HepG2 (cell line): Measurements from ENCODE around the gene RHO. TPM values are rescaled to one million over a fixed set of nuclear protein-coding genes. Genes with fewer than 3 reads are reported as not detected.

Experiments
- ATAC-seq: fragments of 200-7000 bp; cut with Tn5 transposase; 3 replicates; pipeline ENCODE4 v1.9.1; 2020; ENCODE audit warnings: mild to moderate bottlenecking, moderate library complexity
- BruUV-seq: library from RNA; stranded (reverse); fragments of 400-500 nt; replicated peaks from 2 replicates; lab custom pipeline; 2021; lab: Mats Ljungman, UMichigan
- CTCF ChIA-PET: fragments of 300-600 bp; formaldehyde crosslinking; extraction: SDS; loops from one replicate; lab custom pipeline; 2021; ENCODE audit warnings: low total read pairs, inconsistent platforms, low intra/inter-chr PET ratio; lab: Yijun Ruan, JAX
- POLR2A ChIA-PET: fragments of 350-600 bp; sonication (Branson Sonifier 250); formaldehyde crosslinking; loops from one replicate; lab custom pipeline; 2020; ENCODE audit warnings: antibody characterized with exemption, inconsistent platforms; lab: Yijun Ruan, JAX
- DNase-seq: peaks from one replicate; pipeline ENCODE4 v3.0.0-alpha.2; 2015; ENCODE audit warnings: low spot score
- FAIRE-seq: peaks from 3 replicates; lab custom pipeline; 2011; peaks lifted over from hg19 to GRCh38; lab: Jason Lieb, UNC
- H2AFZ ChIP-seq: one replicate; pipeline ENCODE4 v1.6.1; 2011; ENCODE audit warnings: low read length, inconsistent platforms
- H3K27ac ChIP-seq: fragments of 300-600 bp; 3 replicates; pipeline ENCODE4 v1.8.0; 2011; ENCODE audit warnings: mixed run types, mild to moderate bottlenecking, mixed read lengths, low read length, inconsistent platforms; ENCODE audit not compliant: insufficient read depth; ENCODE audit errors: extremely low read length
- H3K27me3 ChIP-seq, 2 experiments: fragments of 200-600 bp in 1 of 2; 2 replicates in 1 of 2; 3 replicates in 1 of 2; pipeline versions ENCODE4 v1.6.0 to v1.8.0; 2011; ENCODE audit warnings: low read length in 2 of 2, mild to moderate bottlenecking in 2 of 2, moderate library complexity in 2 of 2, inconsistent platforms in 1 of 2; ENCODE audit not compliant: insufficient read depth in 2 of 2, control insufficient read depth in 1 of 2
- H3K36me3 ChIP-seq, 2 experiments: fragments of 200-600 bp in 1 of 2; replicated peaks in 1 of 2; 2 replicates in 1 of 2; 3 replicates in 1 of 2; pipeline versions ENCODE4 v1.5.1 to v1.8.0; 2011; ENCODE audit warnings: low read length in 2 of 2, inconsistent platforms in 1 of 2; ENCODE audit not compliant: insufficient read depth in 2 of 2, control insufficient read depth in 1 of 2
- H3K4me1 ChIP-seq: 2 replicates; pipeline ENCODE4 v1.5.1; 2012; ENCODE audit warnings: low read length, inconsistent platforms; ENCODE audit not compliant: insufficient read depth
- H3K4me2 ChIP-seq: 2 replicates; pipeline ENCODE4 v1.6.0; 2011; ENCODE audit warnings: low read depth, low read length, inconsistent platforms
- H3K4me3 ChIP-seq, 3 experiments: fragments of 200-600 bp in 1 of 3; sonication (generic), shearing (Covaris generic) in 1 of 3; replicated peaks in 1 of 3; 2 replicates each; pipeline ENCODE4 v1.5.1; 2011 to 2016; ENCODE audit warnings: low read length in 3 of 3, inconsistent platforms in 2 of 3, low read depth in 2 of 3, mild to moderate bottlenecking in 2 of 3, control low read depth in 1 of 3, mixed read lengths in 1 of 3; ENCODE audit not compliant: insufficient read depth in 1 of 3
- H3K79me2 ChIP-seq: one replicate; pipeline ENCODE4 v1.6.1; 2011; ENCODE audit warnings: low read length, inconsistent platforms; ENCODE audit not compliant: insufficient read depth
- H3K9ac ChIP-seq: 2 replicates; pipeline ENCODE4 v1.6.0; 2011; ENCODE audit warnings: mild to moderate bottlenecking, low read depth, low read length, inconsistent platforms; ENCODE audit not compliant: insufficient read depth
- H3K9me3 ChIP-seq: 2 replicates; pipeline ENCODE4 v1.5.1; 2012; ENCODE audit warnings: mild to moderate bottlenecking, low read length
- H4K20me1 ChIP-seq: 2 replicates; pipeline ENCODE4 v1.6.0; 2011; ENCODE audit warnings: inconsistent platforms, mild to moderate bottlenecking, low read length, moderate library complexity; ENCODE audit not compliant: insufficient read depth
- ELK4 ChIP-seq: sonication (generic); formaldehyde crosslinking; IDR thresholded peaks from 2 replicates; pipeline ENCODE4 v1.9.0; 2021; ENCODE audit warnings: missing genetic modification reagents, borderline replicate concordance
- SMYD3 ChIP-seq: sonication (generic); formaldehyde crosslinking; IDR thresholded peaks from 2 replicates; pipeline ENCODE4 v1.8.1; 2023; ENCODE audit warnings: mild to moderate bottlenecking, missing genetic modification reagents
- ZNF687 ChIP-seq: sonication (generic); formaldehyde crosslinking; IDR thresholded peaks from 2 replicates; pipeline ENCODE4 v1.5.1; 2020; ENCODE audit warnings: mild to moderate bottlenecking, missing genetic modification reagents, moderate library complexity
- WGBS: methylation state at CpG from one replicate; pipeline ENCODE4 v1.1.6; 2017; ENCODE audit warnings: low lambda C conversion rate; 5-methylcytosine and 5-hydroxymethylcytosine counted together
- in situ Hi-C: cut with HindIII; loops from 2 replicates; pipeline ENCODE4 v1.10.0; 2017; ENCODE audit warnings: low pct_unique_long_range_greater_than_20kb; ENCODE audit not compliant: extremely low pct_ligation_motif_present
- intact Hi-C: fragments of 100-400 bp; cut with micrococcal nuclease; formaldehyde crosslinking; loops from one replicate; pipeline ENCODE4 v1.10.0; 2022; ENCODE audit not compliant: unreplicated experiment
- polyA plus RNA-seq, 8 experiments: library from polyadenylated mRNA; depleted of rRNA in 3 of 8; stranded (reverse) in 7 of 8; unstranded in 1 of 8; fragments of >200 nt; fragmentation: Illumina TruSeq in 4 of 8; extraction: Trizol in 4 of 8; gene quantifications; 2 replicates each; pipeline versions ENCODE4 v1.2.1 to v1.2.3, GENCODE V29; 2011 to 2016; ENCODE audit warnings: low read depth in 4 of 8, missing spikeins in 1 of 8, mixed read lengths in 1 of 8; ENCODE audit not compliant: insufficient read depth in 1 of 8
- total RNA-seq, 5 experiments: library from RNA; depleted of rRNA; stranded (reverse); fragments of >200 nt; fragmentation: Illumina TruSeq; extraction: Trizol; gene quantifications; 2 replicates each; pipeline ENCODE4 v1.2.3, GENCODE V29; 2016; ENCODE audit warnings: low read depth in 1 of 5

RHO gene
- total and polyA plus RNA-seq, 2 of the 13 experiments (the other 11 are each of a cell fraction or from before 2014, with no cell fraction given): not detected

GRCh38 chr3:129519449-129519848 lies 9.0 kb upstream of the RHO start:
- Histone ChIP-seq H3K4me1 (peaks cover 70% of the 10 kb centered on the region), H3K27me3 (no peaks in the 10 kb centered on the region), H3K4me3 (no peak overlapping the region), H3K9me3 (no peaks in the 10 kb centered on the region), H3K4me2 (no peak overlapping the region), H3K36me3 (no peaks in the 10 kb centered on the region), H3K79me2 (no peaks in the 10 kb centered on the region), H2AFZ (no peak overlapping the region), H4K20me1 (no peaks in the 10 kb centered on the region), H3K9ac (no peak overlapping the region), H3K27ac (no peak overlapping the region)
- TF ChIP-seq SMYD3 (CRISPR knock-in tag) (no peak), ZNF687 (CRISPR knock-in tag) (peak; percentile 37), ELK4 (CRISPR knock-in tag) (no peak)
- 60% methylated on average over 2 of the region's 10 CpGs for WGBS
- ATAC-seq: no peak
- in situ Hi-C loops: no loop called here
- intact Hi-C loops: no loop called here
- ChIA-PET POLR2A (no interaction called here), CTCF (no interaction called here)
- FAIRE-seq: no peak
- BruUV-seq: no TSS peak
- DNase-seq: no peak
